GM23338 (cell line): ENCODE data around the gene PRDM10. TPM values are rescaled to one million over a fixed set of nuclear protein-coding genes. Genes with fewer than 3 reads are reported as not detected.

Experiments
- ATAC-seq: fragments of 200-7000 bp; cut with Tn5 transposase; 3 replicates; pipeline ENCODE4 v1.9.1; 2020
- DNase-seq: peaks from one replicate; pipeline ENCODE4 v3.0.0-alpha.2; 2015; ENCODE audit warnings: low spot score
- H2AFZ ChIP-seq: fragments of 200-600 bp; sonication (generic); 2 replicates; pipeline ENCODE4 v1.8.0; 2016; ENCODE audit warnings: antibody characterized with exemption, mild to moderate bottlenecking, moderate library complexity
- H3F3A ChIP-seq: fragments of 200-600 bp; sonication (generic); replicated peaks from 2 replicates; pipeline ENCODE4 v1.8.0; 2017; ENCODE audit warnings: antibody characterized with exemption, mixed run types, low read depth
- H3K27ac ChIP-seq: fragments of 200-600 bp; sonication (generic); 2 replicates; pipeline ENCODE4 v1.6.1; 2016; ENCODE audit warnings: low read depth
- H3K27me3 ChIP-seq: fragments of 200-600 bp; sonication (generic); 2 replicates; pipeline ENCODE4 v1.8.0; 2016; ENCODE audit warnings: mild to moderate bottlenecking, mixed run types, moderate library complexity; ENCODE audit not compliant: insufficient read depth
- H3K36me3 ChIP-seq: fragments of 200-600 bp; sonication (generic); 2 replicates; pipeline ENCODE4 v1.8.0; 2016; ENCODE audit warnings: mild to moderate bottlenecking; ENCODE audit not compliant: insufficient read depth
- H3K4me1 ChIP-seq: fragments of 200-600 bp; sonication (generic); 2 replicates; pipeline ENCODE4 v1.8.0; 2016; ENCODE audit warnings: mild to moderate bottlenecking, moderate library complexity; ENCODE audit not compliant: insufficient read depth
- H3K4me2 ChIP-seq: fragments of 200-600 bp; sonication (generic); 2 replicates; pipeline ENCODE4 v1.7.1; 2017; ENCODE audit warnings: mixed run types
- H3K4me3 ChIP-seq: fragments of 200-600 bp; sonication (generic); 2 replicates; pipeline ENCODE4 v1.6.1; 2016; ENCODE audit warnings: mixed run types
- H3K79me2 ChIP-seq: fragments of 200-600 bp; sonication (generic); replicated peaks from 2 replicates; pipeline ENCODE4 v1.8.0; 2017; ENCODE audit warnings: mild to moderate bottlenecking; ENCODE audit not compliant: insufficient read depth
- H3K9me2 ChIP-seq: fragments of 200-600 bp; sonication (generic); 2 replicates; pipeline ENCODE4 v1.8.0; 2017; ENCODE audit not compliant: insufficient read depth
- H4K20me1 ChIP-seq: fragments of 200-600 bp; sonication (generic); replicated peaks from 2 replicates; pipeline ENCODE4 v1.8.0; 2017; ENCODE audit warnings: mild to moderate bottlenecking; ENCODE audit not compliant: insufficient read depth
- H3K27ac Mint-ChIP-seq: 2 replicates; pipeline ENCODE4 v1.8.0; 2020; ENCODE audit warnings: inconsistent platforms, mild to moderate bottlenecking, moderate library complexity, mixed read lengths
- H3K27me3 Mint-ChIP-seq: 3 replicates; pipeline ENCODE4 v1.8.0; 2022; ENCODE audit warnings: low read depth, mild to moderate bottlenecking, moderate library complexity, mixed read lengths, inconsistent platforms; ENCODE audit not compliant: insufficient read depth, poor library complexity
- H3K36me3 Mint-ChIP-seq: 3 replicates; pipeline ENCODE4 v1.8.0; 2021; ENCODE audit warnings: low read depth, mild to moderate bottlenecking, inconsistent platforms, moderate library complexity, mixed read lengths
- H3K4me1 Mint-ChIP-seq: 3 replicates; pipeline ENCODE4 v1.8.0; 2020; ENCODE audit warnings: mild to moderate bottlenecking, inconsistent platforms, mixed read lengths
- H3K4me3 Mint-ChIP-seq: 3 replicates; pipeline ENCODE4 v1.8.0; 2021; ENCODE audit warnings: moderate library complexity, mild to moderate bottlenecking, inconsistent platforms, mixed read lengths
- H3K9me3 Mint-ChIP-seq: 3 replicates; pipeline ENCODE4 v1.8.0; 2020; ENCODE audit warnings: moderate library complexity, mild to moderate bottlenecking, inconsistent platforms, mixed read lengths
- CREB1 ChIP-seq: fragments of 250-450 bp; sonication (Bioruptor Pico); IDR thresholded peaks from 2 replicates; pipeline ENCODE4 v1.5.0; 2020; ENCODE audit warnings: low read depth, mild to moderate bottlenecking, moderate library complexity
- EZH2phosphoT487 ChIP-seq: fragments of 200-600 bp; sonication (generic); IDR thresholded peaks from one replicate; pipeline ENCODE4 v1.8.1; 2018; ENCODE audit warnings: antibody characterized with exemption; ENCODE audit not compliant: unreplicated experiment
- JUNB ChIP-seq: IDR thresholded peaks from one replicate; pipeline ENCODE4 v1.6.1; 2016; ENCODE audit warnings: antibody characterized with exemption; ENCODE audit not compliant: unreplicated experiment
- NANOG ChIP-seq: IDR thresholded peaks from 2 replicates; pipeline ENCODE4 v1.6.1; 2016; ENCODE audit warnings: antibody characterized with exemption, borderline replicate concordance
- POLR2AphosphoS5 ChIP-seq: IDR thresholded peaks from 2 replicates; pipeline ENCODE4 v1.6.1; 2016; ENCODE audit warnings: antibody characterized with exemption, low read depth
- STAT1 ChIP-seq: IDR thresholded peaks from one replicate; pipeline ENCODE4 v1.6.1; 2016; ENCODE audit warnings: antibody characterized with exemption; ENCODE audit not compliant: unreplicated experiment
- ZNF114 ChIP-seq: fragments of 250-450 bp; sonication (Bioruptor Pico); IDR thresholded peaks from 2 replicates; pipeline ENCODE4 v1.5.0; 2020; ENCODE audit warnings: mild to moderate bottlenecking, moderate library complexity
- ZNF331 ChIP-seq: fragments of 250-450 bp; sonication (Bioruptor Pico); IDR thresholded peaks from 2 replicates; pipeline ENCODE4 v1.5.0; 2020; ENCODE audit warnings: low read depth, mild to moderate bottlenecking, moderate library complexity
- polyA plus RNA-seq: library from polyadenylated mRNA; unstranded; fragments of >200 nt; fragmentation: Nextera tagmentation; extraction: Ambion mirVana; gene quantifications from 2 replicates; pipeline ENCODE4 v1.2.1, GENCODE V29; 2016
- total RNA-seq: library from RNA; depleted of rRNA; stranded (reverse); fragments of >200 nt; shearing (Covaris generic); gene quantifications from 2 replicates; pipeline ENCODE4 v1.2.3, GENCODE V29; 2014
- TF ChIP-seq, protein P1 (sequence below): IDR thresholded peaks from 2 replicates; pipeline ENCODE4 v1.6.1; 2016; ENCODE audit warnings: antibody characterized with exemption
- TF ChIP-seq, protein P2 (sequence below), 2 experiments: fragments of 200-600 bp in 1 of 2; sonication (generic) in 1 of 2; conservative IDR thresholded peaks; 2 replicates each; pipeline versions ENCODE4 v1.5.1 to v1.6.1; 2016 to 2017; ENCODE audit warnings: antibody characterized with exemption in 2 of 2, low read depth in 2 of 2, mild to moderate bottlenecking in 2 of 2, moderate library complexity in 1 of 2
- TF ChIP-seq, protein P3 (sequence below): IDR thresholded peaks from one replicate; pipeline ENCODE4 v1.6.1; 2018; ENCODE audit warnings: antibody characterized with exemption; ENCODE audit not compliant: unreplicated experiment

The PRDM10 gene
- total and polyA plus RNA-seq, 2 experiments from 2014 or later = 5.2 to 14.9 TPM

DNA sequence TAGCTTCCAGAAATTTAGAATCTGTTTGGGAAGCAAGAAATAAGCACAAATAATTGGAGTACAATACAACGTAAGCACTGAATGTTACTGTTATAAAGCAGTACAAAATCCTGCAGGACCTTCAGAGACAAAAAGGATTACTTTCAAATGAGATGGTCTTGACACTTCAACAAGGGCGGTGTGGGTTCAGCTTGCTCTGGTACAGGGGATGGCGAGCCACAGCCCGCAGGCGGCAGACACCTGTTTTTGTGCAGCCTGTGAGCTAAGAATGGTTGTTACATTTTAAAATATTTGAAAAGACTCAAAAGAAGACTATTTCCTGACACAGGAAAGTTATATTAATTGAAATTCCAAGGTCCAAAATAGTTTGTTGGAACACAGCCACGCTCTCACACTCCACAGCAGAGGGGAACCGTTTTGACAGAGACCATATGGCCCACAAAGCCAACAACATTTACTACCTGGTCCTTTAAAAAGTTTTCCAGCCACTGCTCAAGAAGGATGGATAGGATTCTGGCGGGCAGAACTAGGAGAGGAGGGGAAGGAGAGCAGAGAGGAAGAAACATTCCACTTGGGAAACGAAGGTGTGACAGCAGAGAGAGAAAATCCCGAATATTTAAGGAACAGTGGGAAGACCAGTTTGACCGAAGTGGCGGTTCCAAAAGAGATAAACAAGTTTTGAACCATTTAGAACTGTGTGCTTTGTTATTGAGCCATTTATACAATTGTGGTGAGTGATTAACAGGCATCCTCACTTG lies 6.3 kb downstream of the PRDM10 start:
- Histone ChIP-seq H3K4me3 (no peak overlapping the region), H3K79me2 (peaks cover 88% of the 10 kb centered on the region), H3K4me1 (peaks cover 14% of the 10 kb centered on the region; the same call in 1 of the 2 replicates), H2AFZ (no peak overlapping the region), H3F3A (no peaks in the 10 kb centered on the region), H3K27ac (peak overlapping the region; percentile 26; the same call in 1 of the 2 replicates), H4K20me1 (peaks cover 18% of the 10 kb centered on the region; the same call in 1 of the 2 replicates), H3K27me3 (no peaks in the 10 kb centered on the region), H3K4me2 (no peak overlapping the region), H3K36me3 (no peaks in the 10 kb centered on the region), H3K9me2 (no peaks in the 10 kb centered on the region)
- peaks cover 40% of the 10 kb centered on the region for H3K4me1 Mint-ChIP-seq
- TF ChIP-seq JUNB = no peak
- no peak for TF ChIP-seq CREB1 (CRISPR knock-in tag)
- no peak for TF ChIP-seq POLR2AphosphoS5
- TF ChIP-seq NANOG = no peak
- TF ChIP-seq STAT1 = no peak
- TF ChIP-seq ZNF331 (CRISPR knock-in tag) = no peak
- TF ChIP-seq ZNF114 (CRISPR knock-in tag) = no peak
- no peaks in the 10 kb centered on the region; the same call in 2 of the 3 replicates for H3K9me3 Mint-ChIP-seq
- H3K36me3 Mint-ChIP-seq = peaks cover 20% of the 10 kb centered on the region
- DNase-seq (no peak), ATAC-seq (no peak)
- peak overlapping the region; percentile 46; the same call in 1 of the 2 replicates for H3K27ac Mint-ChIP-seq
- H3K27me3 Mint-ChIP-seq = peaks cover 9% of the 10 kb centered on the region
- no peak overlapping the region for H3K4me3 Mint-ChIP-seq

DNA sequence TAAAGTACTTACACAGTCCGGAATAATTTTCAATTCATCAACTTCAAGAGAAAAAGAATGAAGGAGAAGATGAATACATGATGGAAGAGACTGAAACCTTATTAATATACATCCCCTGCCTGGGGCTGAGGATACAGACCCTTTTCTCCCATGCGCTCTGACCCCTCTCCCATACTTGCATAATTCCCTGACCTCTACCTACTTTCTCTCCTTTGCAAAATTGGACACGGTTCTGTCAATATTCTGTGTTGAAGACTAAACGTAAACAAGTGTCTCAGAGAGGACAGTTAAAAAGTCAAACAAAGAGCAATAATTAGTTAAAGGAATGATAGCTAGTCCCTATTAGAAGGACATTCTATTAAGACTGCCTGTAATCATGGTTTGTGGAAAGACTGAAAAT lies 7.5 kb downstream of the PRDM10 start:
- DNase-seq (no peak), ATAC-seq (no peak)
- peak overlapping the region; percentile 22; the same call in 1 of the 2 replicates for H3K27ac Mint-ChIP-seq
- peaks cover 7% of the 10 kb centered on the region for H3K27me3 Mint-ChIP-seq
- Histone ChIP-seq H2AFZ (no peak overlapping the region), H3K27ac (no peak overlapping the region), H4K20me1 (peaks cover 18% of the 10 kb centered on the region; the same call in 1 of the 2 replicates), H3K4me1 (peaks cover 8% of the 10 kb centered on the region; the same call in 1 of the 2 replicates), H3K4me3 (no peak overlapping the region), H3K79me2 (peaks cover 88% of the 10 kb centered on the region), H3K4me2 (no peak overlapping the region), H3K36me3 (no peaks in the 10 kb centered on the region), H3K9me2 (no peaks in the 10 kb centered on the region), H3K27me3 (no peaks in the 10 kb centered on the region), H3F3A (no peaks in the 10 kb centered on the region)
- no peaks in the 10 kb centered on the region for H3K9me3 Mint-ChIP-seq
- H3K36me3 Mint-ChIP-seq = peaks cover 20% of the 10 kb centered on the region
- H3K4me3 Mint-ChIP-seq = no peak overlapping the region
- H3K4me1 Mint-ChIP-seq = peaks cover 36% of the 10 kb centered on the region
- TF ChIP-seq EZH2phosphoT487 (no peak), NANOG (no peak), CREB1 (CRISPR knock-in tag) (no peak), ZNF331 (CRISPR knock-in tag) (no peak), STAT1 (no peak), JUNB (no peak), POLR2AphosphoS5 (no peak)
- TF ChIP-seq, protein P1, sequence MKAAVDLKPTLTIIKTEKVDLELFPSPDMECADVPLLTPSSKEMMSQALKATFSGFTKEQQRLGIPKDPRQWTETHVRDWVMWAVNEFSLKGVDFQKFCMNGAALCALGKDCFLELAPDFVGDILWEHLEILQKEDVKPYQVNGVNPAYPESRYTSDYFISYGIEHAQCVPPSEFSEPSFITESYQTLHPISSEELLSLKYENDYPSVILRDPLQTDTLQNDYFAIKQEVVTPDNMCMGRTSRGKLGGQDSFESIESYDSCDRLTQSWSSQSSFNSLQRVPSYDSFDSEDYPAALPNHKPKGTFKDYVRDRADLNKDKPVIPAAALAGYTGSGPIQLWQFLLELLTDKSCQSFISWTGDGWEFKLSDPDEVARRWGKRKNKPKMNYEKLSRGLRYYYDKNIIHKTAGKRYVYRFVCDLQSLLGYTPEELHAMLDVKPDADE = no peak
- TF ChIP-seq, protein P2, sequence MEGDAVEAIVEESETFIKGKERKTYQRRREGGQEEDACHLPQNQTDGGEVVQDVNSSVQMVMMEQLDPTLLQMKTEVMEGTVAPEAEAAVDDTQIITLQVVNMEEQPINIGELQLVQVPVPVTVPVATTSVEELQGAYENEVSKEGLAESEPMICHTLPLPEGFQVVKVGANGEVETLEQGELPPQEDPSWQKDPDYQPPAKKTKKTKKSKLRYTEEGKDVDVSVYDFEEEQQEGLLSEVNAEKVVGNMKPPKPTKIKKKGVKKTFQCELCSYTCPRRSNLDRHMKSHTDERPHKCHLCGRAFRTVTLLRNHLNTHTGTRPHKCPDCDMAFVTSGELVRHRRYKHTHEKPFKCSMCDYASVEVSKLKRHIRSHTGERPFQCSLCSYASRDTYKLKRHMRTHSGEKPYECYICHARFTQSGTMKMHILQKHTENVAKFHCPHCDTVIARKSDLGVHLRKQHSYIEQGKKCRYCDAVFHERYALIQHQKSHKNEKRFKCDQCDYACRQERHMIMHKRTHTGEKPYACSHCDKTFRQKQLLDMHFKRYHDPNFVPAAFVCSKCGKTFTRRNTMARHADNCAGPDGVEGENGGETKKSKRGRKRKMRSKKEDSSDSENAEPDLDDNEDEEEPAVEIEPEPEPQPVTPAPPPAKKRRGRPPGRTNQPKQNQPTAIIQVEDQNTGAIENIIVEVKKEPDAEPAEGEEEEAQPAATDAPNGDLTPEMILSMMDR (conservative IDR thresholded peaks at IDR 0.05; ENCODE audit: low read depth in 2 of 2) = no peak
- TF ChIP-seq, protein P3, sequence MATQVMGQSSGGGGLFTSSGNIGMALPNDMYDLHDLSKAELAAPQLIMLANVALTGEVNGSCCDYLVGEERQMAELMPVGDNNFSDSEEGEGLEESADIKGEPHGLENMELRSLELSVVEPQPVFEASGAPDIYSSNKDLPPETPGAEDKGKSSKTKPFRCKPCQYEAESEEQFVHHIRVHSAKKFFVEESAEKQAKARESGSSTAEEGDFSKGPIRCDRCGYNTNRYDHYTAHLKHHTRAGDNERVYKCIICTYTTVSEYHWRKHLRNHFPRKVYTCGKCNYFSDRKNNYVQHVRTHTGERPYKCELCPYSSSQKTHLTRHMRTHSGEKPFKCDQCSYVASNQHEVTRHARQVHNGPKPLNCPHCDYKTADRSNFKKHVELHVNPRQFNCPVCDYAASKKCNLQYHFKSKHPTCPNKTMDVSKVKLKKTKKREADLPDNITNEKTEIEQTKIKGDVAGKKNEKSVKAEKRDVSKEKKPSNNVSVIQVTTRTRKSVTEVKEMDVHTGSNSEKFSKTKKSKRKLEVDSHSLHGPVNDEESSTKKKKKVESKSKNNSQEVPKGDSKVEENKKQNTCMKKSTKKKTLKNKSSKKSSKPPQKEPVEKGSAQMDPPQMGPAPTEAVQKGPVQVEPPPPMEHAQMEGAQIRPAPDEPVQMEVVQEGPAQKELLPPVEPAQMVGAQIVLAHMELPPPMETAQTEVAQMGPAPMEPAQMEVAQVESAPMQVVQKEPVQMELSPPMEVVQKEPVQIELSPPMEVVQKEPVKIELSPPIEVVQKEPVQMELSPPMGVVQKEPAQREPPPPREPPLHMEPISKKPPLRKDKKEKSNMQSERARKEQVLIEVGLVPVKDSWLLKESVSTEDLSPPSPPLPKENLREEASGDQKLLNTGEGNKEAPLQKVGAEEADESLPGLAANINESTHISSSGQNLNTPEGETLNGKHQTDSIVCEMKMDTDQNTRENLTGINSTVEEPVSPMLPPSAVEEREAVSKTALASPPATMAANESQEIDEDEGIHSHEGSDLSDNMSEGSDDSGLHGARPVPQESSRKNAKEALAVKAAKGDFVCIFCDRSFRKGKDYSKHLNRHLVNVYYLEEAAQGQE = no peak
